DMS153 (cell line): ENCODE results near the gene PAX8.
"Not testable (repeated sequence)": the region's sequence is repeated elsewhere in the genome, so short reads cannot be mapped to it uniquely, and the experiment has no call there.

ENCODE experiments used
- DNase-seq: peaks from one replicate; lab custom pipeline; 2025; lab: John Stamatoyannopoulos, UW

PAX8 gene

GRCh38 chr2:113288674-113289149, 10.0 kb upstream of the PAX8 start:
- DNase-seq: not testable (repeated sequence)

GRCh38 chr2:113288117-113288673, 9.5 kb upstream of the PAX8 start:
- not testable (repeated sequence) for DNase-seq

GRCh38 chr2:113285816-113286215, 7.1 kb upstream of the PAX8 start:
- DNase-seq: no peak

DNA sequence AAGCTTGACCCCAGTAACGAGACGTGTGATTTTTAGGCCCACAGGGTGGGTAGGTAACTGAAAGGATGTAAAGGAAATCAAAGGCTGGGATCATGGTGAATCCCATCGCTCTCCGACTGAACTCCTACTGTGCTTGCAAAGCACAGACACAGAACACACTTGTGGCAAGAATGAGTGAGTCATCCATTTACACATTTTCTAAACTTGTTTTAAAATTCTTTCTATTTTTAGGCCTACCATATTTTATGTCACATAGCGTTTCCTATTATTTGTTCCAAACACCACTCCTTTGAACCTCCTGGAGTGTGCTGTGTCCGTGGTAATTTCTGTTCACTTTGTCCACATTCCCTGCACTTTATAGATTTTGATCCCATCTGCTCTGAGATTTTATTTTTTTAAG, 6.3 kb upstream of the PAX8 start:
- DNase-seq: not testable (repeated sequence)

DNA sequence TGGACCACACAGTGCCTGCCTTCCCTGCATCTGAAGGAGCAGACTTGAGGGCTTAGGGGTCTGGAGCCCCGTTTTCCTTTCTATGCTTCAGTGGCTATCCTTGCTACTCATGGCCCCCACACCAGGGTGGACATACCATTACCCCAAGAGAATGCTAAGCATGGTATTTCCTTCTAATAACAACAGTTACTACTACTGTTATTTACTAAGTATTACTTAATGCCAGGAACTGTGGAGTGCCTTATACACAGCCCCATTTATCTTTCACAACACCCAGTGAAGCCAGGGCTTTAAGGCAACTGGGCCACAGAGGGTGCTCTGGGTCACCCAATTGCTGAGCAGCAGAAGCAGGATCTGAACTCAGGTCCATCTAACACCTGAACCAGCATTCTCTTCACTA, 5.8 kb upstream of the PAX8 start:
- DNase-seq: no peak

DNA sequence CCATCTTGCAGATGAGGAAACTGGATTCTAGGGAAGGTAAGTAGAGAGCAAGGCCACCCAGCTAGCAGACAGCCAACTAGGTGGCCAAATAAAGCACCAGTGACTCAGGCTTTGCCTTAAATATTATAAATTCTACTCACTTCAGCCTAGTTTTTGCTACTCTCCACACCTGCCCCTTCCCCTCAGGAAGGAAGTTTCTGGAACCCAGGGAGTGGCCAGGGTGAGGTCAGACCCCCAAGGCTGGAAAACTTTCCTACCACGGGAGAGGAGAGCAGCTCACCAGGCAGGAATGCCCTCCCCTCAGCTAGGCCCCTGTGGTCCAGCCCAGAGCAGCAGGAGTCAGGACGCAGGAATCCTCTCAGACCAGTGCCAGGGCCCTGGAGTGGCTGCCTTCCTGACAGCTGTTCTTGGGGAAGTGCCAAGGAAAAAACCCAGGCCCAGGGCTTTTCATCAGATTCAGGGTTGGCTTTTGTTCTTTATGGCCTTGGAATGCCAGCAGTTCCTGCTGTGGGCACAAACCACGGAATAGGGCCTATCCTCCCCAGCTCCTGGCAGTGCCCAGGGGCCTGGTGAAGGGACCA, 5.1 kb upstream of the PAX8 start:
- DNase-seq: no peak

DNA sequence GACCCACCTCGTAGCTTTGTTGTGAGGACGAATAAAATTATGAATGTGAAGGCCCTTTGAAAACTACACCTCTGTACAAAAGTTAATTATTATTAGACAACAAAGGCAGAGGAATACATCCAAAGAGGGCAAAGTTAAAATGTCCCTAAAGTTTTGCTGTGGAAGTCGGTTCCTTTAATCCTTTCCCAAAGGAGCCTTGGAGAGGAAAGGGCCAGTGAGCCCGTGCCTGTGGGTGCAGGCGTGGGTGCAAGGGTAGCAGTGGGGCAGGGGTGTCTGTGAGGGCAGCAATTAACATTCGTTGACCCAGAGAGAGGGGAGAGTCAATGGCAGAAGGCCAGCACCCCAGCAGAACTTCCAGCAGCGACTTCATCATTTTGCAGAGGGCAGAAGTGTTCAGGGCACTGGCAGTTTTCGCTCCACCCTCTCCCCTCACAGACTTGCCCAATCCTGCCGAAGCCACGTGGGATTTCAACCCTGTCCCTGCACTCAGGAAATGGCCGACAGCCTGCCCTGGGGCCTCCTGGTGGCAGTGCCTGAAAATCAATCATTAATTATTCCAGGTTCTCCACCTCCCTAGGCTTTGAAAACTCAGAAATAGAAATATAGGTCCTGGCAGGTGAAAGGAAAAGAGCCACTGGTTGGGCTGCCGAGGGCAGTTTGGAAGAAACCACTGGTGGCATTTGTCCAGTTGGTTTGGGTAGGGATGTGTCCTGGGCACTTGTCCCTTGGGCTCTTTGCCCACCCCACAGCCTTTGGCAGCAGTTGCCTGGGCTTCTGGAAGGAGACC, 4.2 kb upstream of the PAX8 start:
- no peak for DNase-seq

DNA sequence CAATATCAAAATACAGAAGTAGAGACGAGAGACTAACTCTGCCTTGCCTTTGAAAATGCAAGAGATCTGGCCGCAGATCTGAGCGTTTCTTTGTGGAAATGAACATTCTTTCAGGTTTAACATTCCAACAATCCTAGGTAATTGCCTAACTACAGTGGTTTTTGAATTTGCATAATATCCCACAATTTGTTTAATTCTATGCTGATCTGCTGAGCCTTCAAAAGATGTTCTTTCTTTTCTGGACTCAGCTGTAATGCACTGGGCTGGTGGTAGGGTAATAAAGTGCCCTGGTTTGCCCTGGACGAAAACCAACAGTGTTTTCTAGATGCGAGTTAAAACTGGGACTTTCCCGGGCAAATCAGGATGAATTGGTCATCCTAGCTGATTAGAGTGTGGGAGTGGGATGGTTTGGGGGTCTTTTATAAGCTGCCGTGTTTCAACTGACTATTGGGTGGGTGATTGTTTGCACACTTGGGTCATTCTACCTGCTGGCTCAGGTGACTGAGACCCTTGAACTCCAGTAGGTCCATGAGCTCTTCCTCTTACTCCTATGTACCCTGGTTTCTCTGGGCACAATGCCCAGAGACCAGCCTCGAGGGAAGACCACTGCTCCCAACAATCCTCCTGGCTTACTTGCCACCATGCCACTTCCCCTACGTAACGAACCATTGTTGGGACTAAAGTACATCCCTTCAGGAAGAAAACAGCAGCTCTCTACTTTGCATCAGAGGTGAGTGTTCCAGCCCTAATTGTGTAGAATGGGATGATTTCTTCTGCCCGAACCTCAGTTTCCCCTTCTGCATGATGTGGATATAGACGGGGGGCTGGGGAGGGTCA, 3.4 kb upstream of the PAX8 start:
- DNase-seq: no peak

DNA sequence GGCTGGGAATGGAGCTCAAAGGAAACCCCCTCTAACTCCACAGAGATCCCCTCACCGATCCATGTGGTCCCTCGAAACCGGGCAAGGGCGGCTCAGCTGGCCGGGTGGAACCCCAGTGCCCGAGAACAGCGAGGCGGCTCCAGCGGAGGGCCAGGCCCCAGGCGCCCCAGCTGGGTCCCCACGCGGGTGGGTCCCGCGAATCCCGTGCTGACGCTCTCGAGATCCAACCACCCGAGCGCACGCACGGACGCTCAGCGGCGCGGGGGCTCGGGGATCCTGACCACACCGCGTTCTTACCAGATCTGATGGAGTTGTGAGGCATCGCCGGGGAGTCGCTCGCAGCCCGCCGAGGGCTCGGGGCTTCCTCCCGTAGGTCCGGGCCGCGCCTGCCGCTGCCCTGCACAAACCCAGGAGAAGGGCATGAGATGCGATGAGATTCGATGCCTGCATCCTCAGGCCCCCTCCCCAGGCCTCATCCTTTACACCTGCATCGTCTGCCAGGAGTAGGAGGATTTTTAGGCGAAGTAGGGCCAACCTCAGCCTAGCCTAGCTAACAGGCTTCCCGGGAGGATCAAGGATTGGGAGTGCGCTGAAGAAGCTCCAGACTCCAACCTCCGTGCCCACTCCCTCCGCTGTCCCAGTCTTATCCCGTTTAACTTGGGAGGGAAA, 514 bp downstream of the PAX8 start:
- DNase-seq: no peak

GRCh38 chr2:113277474-113278072, 1.1 kb downstream of the PAX8 start:
- DNase-seq: no peak

DNA sequence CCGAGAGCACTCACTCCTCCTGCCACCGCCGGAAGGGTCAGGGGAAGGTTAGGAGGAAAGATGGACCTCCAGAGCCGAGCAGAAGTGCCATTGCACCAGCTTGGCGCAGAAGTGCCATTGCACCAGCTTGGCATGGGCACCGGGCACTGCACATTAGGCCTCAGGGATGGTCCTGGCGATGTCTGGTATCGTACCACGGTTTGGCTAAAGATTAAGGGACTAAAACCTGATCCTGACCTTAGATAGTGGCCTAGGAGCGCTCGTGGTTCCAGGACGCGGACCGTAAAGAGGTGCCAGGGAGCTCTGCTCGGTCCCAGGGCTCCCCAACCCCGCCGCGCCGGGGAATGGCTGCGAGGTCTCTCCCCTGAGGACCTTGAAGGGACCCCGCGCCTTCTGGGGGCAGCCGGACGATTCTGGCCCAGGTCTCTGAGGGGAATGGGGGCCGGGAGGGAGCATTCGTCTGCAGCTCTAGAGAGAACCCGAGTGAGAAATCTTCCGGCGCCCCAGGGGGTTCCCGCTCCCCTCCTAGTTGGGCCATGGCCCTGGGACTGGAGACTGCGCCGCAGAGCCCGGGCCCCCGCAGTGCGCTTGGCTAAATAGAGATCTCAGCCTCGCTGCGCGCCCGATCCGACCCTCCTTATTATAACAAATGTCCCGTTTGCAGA, 1.8 kb downstream of the PAX8 start:
- no peak for DNase-seq

DNA sequence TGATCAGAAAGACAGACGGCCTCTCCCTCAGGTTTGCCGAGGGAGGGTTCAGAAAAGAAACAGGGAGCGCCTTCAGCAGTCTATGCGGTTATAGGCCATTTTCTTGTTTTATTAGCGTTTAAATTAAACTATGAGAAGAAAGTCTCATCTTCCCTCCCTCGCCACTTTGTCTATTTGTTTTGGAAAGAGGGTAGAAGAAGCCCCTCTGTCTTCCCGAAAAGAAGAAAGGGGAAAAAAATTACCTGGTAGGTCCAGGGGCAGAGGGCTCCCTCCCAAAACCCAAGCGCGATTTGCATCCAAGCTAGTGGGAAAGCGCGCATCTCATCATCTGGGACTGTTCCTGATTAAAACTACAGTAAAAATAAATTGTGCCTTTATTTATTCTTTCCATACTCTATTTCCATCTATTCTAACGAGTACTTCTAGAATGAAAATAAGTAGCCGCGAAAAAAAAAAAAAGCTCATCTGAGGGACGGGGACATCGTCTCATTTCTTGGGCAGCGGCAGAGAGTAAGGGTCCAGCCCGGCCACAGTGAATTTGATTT, 2.4 kb downstream of the PAX8 start:
- DNase-seq: no peak

GRCh38 chr2:113275556-113276215, 3.0 kb downstream of the PAX8 start:
- no peak for DNase-seq

GRCh38 chr2:113274432-113274831, 4.3 kb downstream of the PAX8 start:
- no peak for DNase-seq

- no peak for DNase-seq
These were observed 4.7 kb downstream of the PAX8 start for GRCh38 chr2:113273981-113274380.

DNA sequence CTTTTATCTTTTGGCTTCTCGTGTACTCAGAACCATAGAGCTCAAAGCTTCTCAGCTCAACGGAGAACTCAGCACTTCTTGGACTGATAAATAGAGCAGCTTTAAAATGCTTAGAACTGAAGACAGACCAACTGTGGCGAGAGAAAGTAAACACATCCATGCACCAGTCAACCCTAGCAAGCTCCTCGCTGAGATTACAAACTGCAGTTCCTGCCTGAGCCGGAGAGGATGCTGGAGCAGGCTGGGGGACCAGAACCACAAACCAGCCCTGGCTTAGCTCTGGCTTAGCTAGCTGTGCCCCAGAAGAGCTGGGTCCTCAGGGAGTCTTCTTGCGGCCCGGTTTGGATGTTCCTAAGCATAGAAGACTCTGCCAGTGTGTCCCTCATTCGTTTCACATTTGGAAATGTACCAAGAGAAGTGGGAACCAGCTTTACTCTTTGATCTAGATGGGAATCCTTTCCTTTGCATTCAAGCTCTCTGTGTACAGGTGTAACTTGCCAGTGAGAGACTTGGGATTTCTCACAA, 5.6 kb downstream of the PAX8 start:
- no peak for DNase-seq

- no peak for DNase-seq
These were observed 6.2 kb downstream of the PAX8 start for GRCh38 chr2:113272477-113272876.

- DNase-seq: no peak
These were observed 9.9 kb downstream of the PAX8 start for GRCh38 chr2:113268621-113269360.

GRCh38 chr2:113266431-113266830, 12.3 kb downstream of the PAX8 start:
- DNase-seq: no peak
